MM.1S (cell line): ENCODE data around the gene ADAMTS2.

ENCODE experiments used
- CTCF ChIP-seq: fragments of 300-600 bp; sonication (generic); IDR thresholded peaks from 2 replicates; pipeline ENCODE4 v1.5.1; 2016; ENCODE audit warnings: antibody characterized with exemption, low read length, mixed read lengths
- EZH2 ChIP-seq: fragments of 300-600 bp; sonication (generic); optimal IDR thresholded peaks from 2 replicates; pipeline ENCODE3; 2017; ENCODE audit warnings: low read depth, mild to moderate bottlenecking, antibody characterized with exemption, low read length, mixed read lengths

- TF ChIP-seq CTCF: no peak
- TF ChIP-seq EZH2: no peak
These were observed 33.7 kb downstream of the ADAMTS2 start for GRCh38 chr5:179311581-179311980.
